GM18511 (cell line): Measurements from ENCODE around the gene DENND5A.

Experiments used
- ATAC-seq: cut with Tn5 transposase; IDR thresholded peaks from one replicate; pipeline ENCODE4 v1.9.1; 2021; ENCODE audit warnings: mild to moderate bottlenecking, moderate library complexity; ENCODE audit not compliant: unreplicated experiment

Gene DENND5A

DNA sequence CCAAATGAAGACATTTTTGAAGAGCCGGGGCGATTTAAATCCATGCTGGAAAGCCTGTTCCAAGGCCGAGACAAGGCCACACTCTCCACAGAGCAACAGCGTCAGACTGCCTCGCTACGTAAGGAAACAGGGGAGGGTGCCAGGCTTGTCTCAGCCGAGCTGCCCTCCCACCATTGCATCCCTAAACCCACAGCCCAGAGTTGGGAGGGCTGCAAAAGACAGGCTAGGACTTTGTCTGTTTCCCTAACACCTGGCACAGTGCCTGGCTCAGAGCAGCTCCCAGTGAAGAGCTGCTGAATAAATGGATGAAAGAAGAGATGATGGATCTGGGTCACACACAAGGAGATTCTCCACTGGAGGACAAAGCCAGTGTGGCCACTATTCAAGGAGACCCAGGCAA lies 122.4 kb downstream of the DENND5A start:
- ATAC-seq, result no peak

- no peak for ATAC-seq
These were observed 124.0 kb downstream of the DENND5A start for GRCh38 chr11:9141186-9141585.

- ATAC-seq, result no peak
These were observed 125.4 kb downstream of the DENND5A start for GRCh38 chr11:9139628-9140357.

DNA sequence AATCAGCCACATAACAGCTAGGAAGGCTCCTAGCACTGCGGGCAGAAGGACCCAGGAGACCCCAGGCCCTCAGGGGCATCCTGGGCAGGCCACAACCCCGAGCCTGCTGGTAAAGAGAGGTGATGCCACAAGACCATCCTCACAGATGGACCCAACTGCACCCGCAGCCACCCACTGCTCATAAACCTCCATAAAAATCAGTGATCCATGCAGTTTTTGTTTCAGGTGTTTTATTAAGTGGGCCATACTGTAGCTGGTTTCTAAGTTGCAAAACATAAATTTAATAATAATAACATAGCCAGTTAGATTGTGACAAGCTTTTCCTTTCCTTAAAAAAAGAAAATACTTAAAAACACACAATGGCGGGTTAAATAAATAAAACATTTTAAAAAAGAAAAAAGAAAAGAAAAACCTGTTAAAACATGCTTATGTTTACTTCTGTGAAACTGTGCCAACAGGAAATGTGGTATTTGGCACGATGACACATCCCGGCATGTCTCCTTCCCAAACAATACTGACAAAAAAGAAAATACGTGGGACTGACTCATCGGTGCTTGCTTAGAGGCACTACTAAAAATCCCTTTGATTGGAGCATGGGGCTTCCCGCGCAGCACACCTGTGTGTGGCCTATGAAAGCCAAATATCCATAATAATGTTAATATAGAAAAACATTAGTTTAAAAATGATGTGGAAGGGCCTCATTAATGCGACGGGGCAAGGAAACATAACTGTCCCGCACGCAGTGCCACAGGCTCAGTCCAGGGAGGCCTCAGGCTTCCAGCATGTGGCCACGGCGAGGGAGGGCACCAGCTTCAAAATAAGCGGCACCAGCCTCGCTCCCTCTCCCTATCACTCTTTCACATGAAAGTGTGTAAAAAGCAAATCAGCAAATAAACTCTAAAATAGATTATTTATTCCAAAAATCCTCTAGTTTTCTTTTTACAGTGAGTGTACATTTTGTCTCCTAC lies 126.3 kb downstream of the DENND5A start:
- ATAC-seq, result no peak

- peak; percentile 8 for ATAC-seq
These were observed 127.1 kb downstream of the DENND5A start for GRCh38 chr11:9138133-9138453.

GRCh38 chr11:9137293-9138132 lies 127.6 kb downstream of the DENND5A start:
- peak; percentile 88 for ATAC-seq

GRCh38 chr11:9136741-9137140 lies 128.4 kb downstream of the DENND5A start:
- no peak for ATAC-seq

GRCh38 chr11:9133956-9134355 lies 131.2 kb downstream of the DENND5A start:
- no peak for ATAC-seq

DNA sequence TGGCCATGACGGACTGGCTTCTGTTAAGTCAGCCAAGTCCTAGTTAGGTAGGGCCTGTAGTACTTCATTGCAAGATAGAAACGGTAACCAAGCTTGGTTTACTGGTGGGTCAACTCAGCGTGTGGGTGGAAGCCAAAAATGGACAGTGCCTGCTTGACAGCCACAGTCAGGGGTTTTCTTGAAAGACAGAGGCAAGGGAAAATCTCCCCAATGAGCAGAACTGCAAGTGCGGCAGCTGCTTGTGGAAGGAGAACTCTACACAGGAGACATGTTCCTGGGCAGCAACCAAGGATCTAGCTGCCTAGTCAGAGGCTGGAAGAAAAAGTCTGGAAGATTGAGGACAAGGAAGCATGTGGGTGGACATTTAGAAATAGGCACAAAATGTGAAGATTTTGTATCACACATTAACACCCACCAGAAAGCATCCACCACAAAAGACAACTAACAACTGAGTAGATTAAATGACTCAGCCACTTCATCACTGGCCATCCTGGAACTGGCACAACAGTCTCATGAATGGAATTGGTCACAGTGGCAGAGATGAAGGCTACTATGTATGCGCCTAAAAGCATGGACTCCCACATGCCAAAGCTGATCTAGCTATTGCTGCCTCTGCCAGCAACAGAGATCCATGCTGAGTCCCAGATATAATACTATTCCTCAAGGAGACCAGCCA lies 132.8 kb downstream of the DENND5A start:
- ATAC-seq, result no peak

- ATAC-seq, result no peak
These were observed 134.9 kb downstream of the DENND5A start for GRCh38 chr11:9130297-9130696.

DNA sequence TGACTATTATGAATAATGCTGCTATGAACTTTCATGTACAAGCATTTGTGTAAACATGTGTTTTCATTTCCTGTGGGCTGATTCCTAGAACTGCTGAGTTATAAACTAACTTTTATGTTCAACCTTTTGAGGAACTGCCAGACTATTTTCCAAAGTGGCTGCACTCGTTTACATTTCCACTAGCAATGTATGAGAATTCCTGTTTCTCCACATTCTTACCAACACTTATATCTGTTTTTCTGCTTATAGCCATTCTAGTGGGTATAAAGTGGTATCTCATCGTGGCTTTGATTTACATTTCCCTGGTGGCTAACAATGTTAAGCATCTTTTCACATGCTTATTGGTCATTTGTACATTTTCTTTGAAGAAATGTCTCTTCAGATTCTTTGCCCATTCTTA lies 138.5 kb downstream of the DENND5A start:
- no peak for ATAC-seq

DNA sequence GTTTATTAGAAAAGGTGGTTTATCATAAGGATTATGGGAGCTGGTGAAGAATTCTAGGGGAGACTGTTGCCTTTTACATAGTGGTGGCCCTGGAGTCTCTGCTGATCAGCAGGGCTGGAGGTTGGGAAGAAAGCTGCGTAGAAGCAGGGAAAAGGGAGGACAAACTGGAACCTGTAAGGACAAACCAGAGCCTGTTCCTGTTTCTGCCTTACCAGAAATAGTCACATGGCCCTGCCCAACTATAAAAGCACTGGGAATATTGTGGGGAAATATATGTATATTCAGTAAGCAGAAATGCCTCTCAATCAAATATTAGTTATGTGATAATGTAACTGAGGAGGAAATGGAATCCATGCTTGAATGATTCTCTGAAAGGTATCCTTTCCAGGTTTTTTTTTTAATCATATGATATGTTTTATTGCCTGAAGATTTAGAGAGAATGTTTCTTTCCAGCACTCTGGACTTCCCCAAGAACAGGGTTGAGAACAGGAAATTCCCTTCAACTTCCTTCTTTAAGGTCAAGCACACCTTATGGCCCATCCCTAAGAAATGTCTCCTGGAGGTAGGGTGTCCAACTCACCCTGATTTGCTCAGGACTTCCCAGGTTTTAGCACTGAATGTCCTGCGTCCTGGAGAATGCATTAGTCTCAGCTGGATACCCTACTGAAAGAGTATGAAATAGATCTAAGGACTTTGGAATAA lies 139.8 kb downstream of the DENND5A start:
- ATAC-seq, result no peak

DNA sequence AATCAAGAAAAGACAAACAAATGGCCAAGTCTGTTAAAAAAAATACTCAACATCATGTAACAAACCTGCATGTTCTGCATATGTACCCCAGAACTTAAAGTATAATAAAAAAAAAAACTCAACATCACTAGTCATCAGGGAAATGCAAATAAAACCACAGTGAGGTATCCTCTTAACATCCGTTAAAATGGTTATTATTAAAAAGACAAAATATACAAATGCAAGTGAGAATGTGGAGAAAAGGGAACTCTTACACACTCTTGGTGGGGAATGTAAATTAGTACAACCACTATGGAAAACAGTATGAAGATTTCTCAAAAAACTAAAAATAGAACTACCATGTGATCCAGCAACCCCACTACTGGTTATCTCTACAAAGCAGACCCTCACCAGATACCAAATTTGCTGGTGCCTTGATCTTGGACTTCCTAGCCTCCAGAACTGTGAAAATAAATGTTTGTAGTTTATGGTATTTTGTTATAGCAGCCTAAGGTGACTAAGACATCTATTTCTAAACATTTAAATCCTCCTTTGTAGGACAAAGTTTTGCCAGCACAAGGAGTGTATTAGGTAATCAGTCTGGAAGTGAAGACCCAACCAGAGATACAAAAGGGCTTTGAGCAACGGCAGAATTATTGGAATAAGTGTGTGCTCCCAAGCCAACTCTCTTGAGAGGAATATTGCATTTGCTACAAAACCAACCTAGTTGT lies 141.4 kb downstream of the DENND5A start:
- no peak for ATAC-seq

DNA sequence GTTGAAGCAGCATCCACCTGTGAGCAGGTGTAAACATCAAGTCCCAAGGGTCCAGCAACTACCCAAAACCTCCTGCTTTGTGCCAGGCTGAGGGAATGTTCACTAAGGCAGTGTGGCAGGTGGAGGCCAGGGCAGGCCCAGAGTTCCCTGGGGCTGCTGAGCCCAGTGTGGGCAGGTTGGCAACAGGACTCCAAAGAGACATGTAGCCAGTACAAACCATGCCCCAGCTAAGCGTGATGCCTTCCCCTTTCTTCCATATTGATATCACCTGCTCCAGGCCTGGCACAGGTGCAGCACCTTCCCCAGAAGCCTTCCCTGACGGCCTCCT lies 143.7 kb downstream of the DENND5A start:
- ATAC-seq, result no peak

DNA sequence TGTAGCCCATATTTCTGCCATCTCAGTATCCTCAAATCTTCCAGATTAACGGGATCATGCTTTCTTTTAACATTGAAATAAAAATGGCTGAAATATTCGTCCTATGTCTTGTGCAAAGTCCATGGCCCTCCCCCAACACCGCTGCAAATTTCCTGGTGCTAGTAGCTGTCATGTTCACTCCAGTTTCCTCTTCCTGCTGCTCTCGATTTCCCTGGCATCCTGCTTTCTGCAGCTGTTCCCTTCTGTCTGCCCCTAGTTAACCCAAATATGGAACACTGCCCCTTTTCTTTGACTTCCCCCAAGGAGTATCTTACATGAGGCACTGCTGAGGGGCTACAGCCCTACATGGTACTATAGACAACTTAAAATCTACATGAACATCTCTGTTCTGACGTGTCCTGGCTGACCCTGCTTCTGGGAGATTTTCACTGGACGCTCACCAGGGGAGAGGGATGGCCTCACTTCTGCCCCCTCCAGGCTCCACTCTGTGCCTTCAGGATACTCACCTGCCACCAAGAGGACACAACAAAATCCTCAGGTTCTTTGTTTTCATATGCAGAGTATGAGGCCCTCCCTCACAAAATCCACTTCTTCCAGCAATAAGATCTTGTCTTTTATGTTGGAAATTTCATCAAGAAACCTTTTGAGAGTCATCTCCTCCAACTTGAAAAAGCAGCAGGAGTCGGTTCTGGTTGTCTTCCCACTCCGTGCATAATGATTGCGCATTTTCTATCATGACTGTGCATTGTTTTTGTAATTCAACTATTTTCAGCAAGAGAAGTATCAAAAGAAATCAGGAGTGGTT lies 144.3 kb downstream of the DENND5A start:
- no peak for ATAC-seq

DNA sequence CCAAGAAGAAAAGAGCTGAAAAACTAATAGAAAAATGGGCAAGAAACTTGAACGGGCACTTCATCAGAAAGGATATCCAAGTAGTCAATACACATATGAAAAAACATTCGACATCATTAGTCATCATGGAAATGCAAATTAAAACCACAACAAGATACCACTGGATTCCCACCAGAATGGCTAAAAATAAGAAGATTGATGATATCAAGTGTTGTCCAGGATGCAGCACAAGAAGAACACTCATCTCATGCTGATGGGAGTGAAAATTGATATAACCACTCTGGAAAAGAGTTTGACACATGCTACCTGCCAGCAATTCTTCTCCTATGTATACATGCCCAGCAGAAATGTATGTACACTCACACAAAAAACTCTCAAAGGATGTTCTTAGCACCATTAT lies 146.9 kb downstream of the DENND5A start:
- no peak for ATAC-seq

DNA sequence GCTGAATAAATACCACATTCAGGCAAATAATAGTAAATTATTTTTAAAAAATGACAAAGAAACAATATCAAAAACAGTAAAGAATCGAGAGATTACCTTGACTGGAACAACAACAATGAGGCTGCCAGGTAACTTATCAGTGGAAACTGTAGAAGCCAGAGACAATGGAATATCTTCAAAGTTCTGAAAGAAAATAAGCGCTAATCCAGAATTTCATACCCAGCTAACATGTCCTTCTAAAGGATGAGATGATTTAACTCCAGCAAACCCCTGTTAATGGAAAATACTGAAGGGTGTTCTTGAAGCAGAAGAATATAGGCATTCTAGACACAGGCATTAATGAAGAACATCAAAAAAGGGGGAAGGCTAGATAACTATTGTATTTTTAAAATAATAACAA lies 153.1 kb downstream of the DENND5A start:
- no peak for ATAC-seq

DNA sequence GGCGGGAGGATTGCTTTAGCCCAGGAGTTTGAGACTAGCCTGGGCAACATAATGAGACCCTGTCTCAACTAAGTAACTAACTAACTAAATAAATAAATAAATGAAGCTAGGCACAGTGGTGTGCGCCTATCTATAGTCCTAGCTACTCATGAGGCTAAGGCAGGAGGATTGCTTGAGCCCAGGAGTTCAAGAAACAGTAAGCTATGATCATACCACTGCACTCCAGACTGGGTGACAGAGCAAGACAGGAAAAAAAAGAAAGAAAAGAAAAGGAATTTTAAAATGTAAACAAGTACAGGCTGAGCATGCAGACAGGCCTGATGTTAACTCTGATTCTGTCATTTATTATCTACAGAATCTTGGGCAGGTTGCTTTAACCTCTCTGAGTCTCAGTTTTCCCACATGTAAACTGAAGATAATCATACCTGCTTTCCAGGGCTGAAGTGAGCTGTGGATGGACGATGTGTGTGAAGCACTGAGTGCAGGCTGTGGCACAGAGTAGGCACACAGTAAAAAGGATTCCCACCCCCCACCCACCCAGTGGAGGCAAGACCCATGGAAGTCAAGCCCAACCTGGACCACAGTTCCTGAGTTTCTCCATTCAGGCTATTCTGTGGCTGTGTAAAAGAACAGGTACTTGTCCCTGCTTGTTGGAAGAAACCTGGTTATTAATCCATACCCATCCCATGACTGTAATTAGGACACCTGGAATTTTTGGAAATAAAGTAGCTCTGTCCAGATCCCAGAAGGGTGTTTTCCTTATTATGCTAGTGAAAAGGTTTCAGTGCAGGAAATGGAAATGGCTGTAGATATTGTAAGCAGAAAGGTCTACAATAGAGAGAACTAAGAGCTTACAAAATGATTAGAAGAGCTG lies 155.1 kb downstream of the DENND5A start:
- ATAC-seq, result no peak
